ENCODE data around the gene ARHGAP22.

The ARHGAP22 gene

GRCh38 chr10:48498940-48499510, 105.8 kb downstream of the ARHGAP22 start:
- TF ChIP-seq CTCF (IDR thresholded peaks at IDR 0.05; ENCODE audit: borderline replicate concordance, insufficient read depth, low read depth, low read length) = no peak
- H3K4me3 ChIP-seq (ENCODE audit: low read depth, low read length) = no peak overlapping the region

- no peak for TF ChIP-seq CTCF (IDR thresholded peaks at IDR 0.05; ENCODE audit: borderline replicate concordance, insufficient read depth, low read depth, low read length)
- H3K4me3 ChIP-seq (ENCODE audit: low read depth, low read length) = no peak overlapping the region
Observed at GRCh38 chr10:48497780-48498770, 106.8 kb downstream of the ARHGAP22 start.

GRCh38 chr10:48496831-48497779, 107.8 kb downstream of the ARHGAP22 start:
- no peak for TF ChIP-seq CTCF (IDR thresholded peaks at IDR 0.05; ENCODE audit: borderline replicate concordance, insufficient read depth, low read depth, low read length)
- H3K4me3 ChIP-seq (ENCODE audit: low read depth, low read length) = no peak overlapping the region

GRCh38 chr10:48496105-48496830, 108.6 kb downstream of the ARHGAP22 start:
- H3K4me3 ChIP-seq (ENCODE audit: low read depth, low read length) = no peak overlapping the region
- TF ChIP-seq CTCF (IDR thresholded peaks at IDR 0.05; ENCODE audit: borderline replicate concordance, insufficient read depth, low read depth, low read length) = no peak

- no peak for TF ChIP-seq CTCF (IDR thresholded peaks at IDR 0.05; ENCODE audit: borderline replicate concordance, insufficient read depth, low read depth, low read length)
- H3K4me3 ChIP-seq (ENCODE audit: low read depth, low read length) = no peak overlapping the region
Observed at GRCh38 chr10:48495282-48496045, 109.4 kb downstream of the ARHGAP22 start.

GRCh38 chr10:48494611-48495010, 110.3 kb downstream of the ARHGAP22 start:
- no peak for TF ChIP-seq CTCF (IDR thresholded peaks at IDR 0.05; ENCODE audit: borderline replicate concordance, insufficient read depth, low read depth, low read length)
- H3K4me3 ChIP-seq (ENCODE audit: low read depth, low read length) = no peak overlapping the region

Data from GM12875 (cell line).